HepG2 (cell line): ENCODE results near the gene AIF1. TPM values are rescaled to one million over a fixed set of nuclear protein-coding genes. Genes with fewer than 3 reads are reported as not detected.

Experiments
- AHR ChIP-seq: IDR thresholded peaks from 2 replicates; pipeline ENCODE4 v1.6.1; 2018; ENCODE audit warnings: missing genetic modification reagents, missing compliant biosample characterization
- ARID5B ChIP-seq: IDR thresholded peaks from 2 replicates; pipeline ENCODE4 v1.4.0; 2020; ENCODE audit warnings: mild to moderate bottlenecking, missing genetic modification reagents
- DBP ChIP-seq: sonication (generic); formaldehyde crosslinking; IDR thresholded peaks from 2 replicates; pipeline ENCODE4 v1.4.0; 2020; ENCODE audit warnings: missing genetic modification reagents; ENCODE audit errors: not compliant biosample characterization
- E2F1 ChIP-seq: sonication (generic); formaldehyde crosslinking; IDR thresholded peaks from 2 replicates; pipeline ENCODE4 v1.5.0; 2020; ENCODE audit warnings: missing genetic modification reagents
- GATAD2A ChIP-seq: IDR thresholded peaks from 2 replicates; pipeline ENCODE4 v1.6.1; 2016
- HNRNPL ChIP-seq: fragments of 200-400 bp; formaldehyde crosslinking; IDR thresholded peaks from 2 replicates; pipeline ENCODE4 v1.6.1; 2017; ENCODE audit warnings: mild to moderate bottlenecking, low read depth, low read length
- JDP2 ChIP-seq: sonication (generic); formaldehyde crosslinking; IDR thresholded peaks from 2 replicates; pipeline ENCODE4 v1.8.1; 2022; ENCODE audit warnings: missing genetic modification reagents, borderline replicate concordance
- KAT8 ChIP-seq: IDR thresholded peaks from 2 replicates; pipeline ENCODE4 v1.6.1; 2016; ENCODE audit warnings: missing genetic modification reagents, missing compliant biosample characterization
- MTA3 ChIP-seq: sonication (generic); formaldehyde crosslinking; IDR thresholded peaks from 2 replicates; pipeline ENCODE4 v1.4.0; 2020; ENCODE audit warnings: missing genetic modification reagents
- MTERF4 ChIP-seq: sonication (generic); formaldehyde crosslinking; IDR thresholded peaks from 2 replicates; pipeline ENCODE4 v1.8.0; 2023; ENCODE audit warnings: mild to moderate bottlenecking, missing genetic modification reagents
- NFYC ChIP-seq: IDR thresholded peaks from 2 replicates; pipeline ENCODE4 v1.6.1; 2016; ENCODE audit warnings: missing genetic modification reagents, missing compliant biosample characterization
- SMAD1 ChIP-seq: sonication (generic); formaldehyde crosslinking; IDR thresholded peaks from 2 replicates; pipeline ENCODE4 v1.4.0; 2020; ENCODE audit warnings: missing genetic modification reagents, low read depth, mild to moderate bottlenecking, borderline replicate concordance
- TBX3 ChIP-seq: fragments of 450-650 bp; IDR thresholded peaks from 2 replicates; pipeline ENCODE4 v1.6.1; 2017; ENCODE audit warnings: antibody characterized with exemption, mild to moderate bottlenecking, inconsistent platforms, borderline replicate concordance
- U2AF1 ChIP-seq: fragments of 200-400 bp; formaldehyde crosslinking; optimal IDR thresholded peaks from 2 replicates; pipeline ENCODE3; 2017; ENCODE audit warnings: mild to moderate bottlenecking, low read depth, low read length
- ZBTB46 ChIP-seq: sonication (generic); formaldehyde crosslinking; IDR thresholded peaks from 2 replicates; pipeline ENCODE4 v1.4.0; 2020; ENCODE audit warnings: mild to moderate bottlenecking, missing genetic modification reagents, borderline replicate concordance
- ZNF563 ChIP-seq: sonication (generic); formaldehyde crosslinking; IDR thresholded peaks from 2 replicates; pipeline ENCODE4 v1.8.0; 2022; ENCODE audit warnings: mild to moderate bottlenecking, moderate library complexity, missing genetic modification reagents
- ZNF629 ChIP-seq: sonication (generic); formaldehyde crosslinking; conservative IDR thresholded peaks from 2 replicates; pipeline ENCODE4 v1.5.0; 2020; ENCODE audit warnings: missing genetic modification reagents
- ZNF740 ChIP-seq: sonication (generic); formaldehyde crosslinking; IDR thresholded peaks from 2 replicates; pipeline ENCODE4 v1.4.0; 2020; ENCODE audit warnings: missing genetic modification reagents
- ZNF749 ChIP-seq: sonication (generic); formaldehyde crosslinking; IDR thresholded peaks from 2 replicates; pipeline ENCODE4 v1.8.0; 2022; ENCODE audit warnings: mild to moderate bottlenecking, missing genetic modification reagents, moderate library complexity, borderline replicate concordance
- ZNF761 ChIP-seq: sonication (generic); formaldehyde crosslinking; conservative IDR thresholded peaks from 2 replicates; pipeline ENCODE4 v1.4.0; 2020; ENCODE audit warnings: mild to moderate bottlenecking, missing genetic modification reagents
- ZNF883 ChIP-seq: sonication (generic); formaldehyde crosslinking; IDR thresholded peaks from 2 replicates; pipeline ENCODE4 v1.5.1; 2020; ENCODE audit warnings: mild to moderate bottlenecking, missing genetic modification reagents; ENCODE audit errors: not compliant biosample characterization
- polyA plus RNA-seq, 8 experiments: library from polyadenylated mRNA; depleted of rRNA in 3 of 8; stranded (reverse) in 7 of 8; unstranded in 1 of 8; fragments of >200 nt; fragmentation: Illumina TruSeq in 4 of 8; extraction: Trizol in 4 of 8; gene quantifications; 2 replicates each; pipeline versions ENCODE4 v1.2.1 to v1.2.3, GENCODE V29; 2011 to 2016; ENCODE audit warnings: low read depth in 4 of 8, missing spikeins in 1 of 8, mixed read lengths in 1 of 8; ENCODE audit not compliant: insufficient read depth in 1 of 8
- total RNA-seq, 5 experiments: library from RNA; depleted of rRNA; stranded (reverse); fragments of >200 nt; fragmentation: Illumina TruSeq; extraction: Trizol; gene quantifications; 2 replicates each; pipeline ENCODE4 v1.2.3, GENCODE V29; 2016; ENCODE audit warnings: low read depth in 1 of 5

Gene AIF1
- total and polyA plus RNA-seq, 2 of the 13 experiments (the other 11 are each of a cell fraction or from before 2014, with no cell fraction given) = 1.5 TPM; not detected in 1

- TF ChIP-seq ZNF883 (CRISPR knock-in tag) = no peak
- TF ChIP-seq ZNF749 = no peak
- no peak for TF ChIP-seq ZNF761 (CRISPR knock-in tag)
- no peak for TF ChIP-seq ZNF629 (CRISPR knock-in tag)
- no peak for TF ChIP-seq KAT8
- no peak for TF ChIP-seq GATAD2A (CRISPR knock-in tag)
- TF ChIP-seq TBX3 = peak; percentile 28; the same call in 1 of the 2 replicates
- no peak for TF ChIP-seq ZNF740 (CRISPR knock-in tag)
- TF ChIP-seq AHR = no peak
- TF ChIP-seq DBP (CRISPR knock-in tag) = no peak
- TF ChIP-seq MTERF4 (CRISPR knock-in tag) = no peak
- no peak for TF ChIP-seq NFYC (CRISPR knock-in tag)
- no peak for TF ChIP-seq HNRNPL
- no peak for TF ChIP-seq U2AF1
- TF ChIP-seq MTA3 (CRISPR knock-in tag) = no peak
- no peak for TF ChIP-seq SMAD1
- no peak for TF ChIP-seq ARID5B
- TF ChIP-seq ZBTB46 (CRISPR knock-in tag) = no peak
- TF ChIP-seq E2F1 (CRISPR knock-in tag) = no peak
- TF ChIP-seq JDP2 (CRISPR knock-in tag) = no peak
- TF ChIP-seq ZNF563 (CRISPR knock-in tag) = no peak
Observed at GRCh38 chr6:31585491-31585890, 29.5 kb upstream of the AIF1 start (continued).
